GM21576 (cell line): Measurements from ENCODE around the gene NID2.

Experiments
- ATAC-seq: cut with Tn5 transposase; IDR thresholded peaks from one replicate; pipeline ENCODE4 v1.9.1; 2021; ENCODE audit warnings: mild to moderate bottlenecking, moderate library complexity; ENCODE audit not compliant: unreplicated experiment

Gene NID2

DNA sequence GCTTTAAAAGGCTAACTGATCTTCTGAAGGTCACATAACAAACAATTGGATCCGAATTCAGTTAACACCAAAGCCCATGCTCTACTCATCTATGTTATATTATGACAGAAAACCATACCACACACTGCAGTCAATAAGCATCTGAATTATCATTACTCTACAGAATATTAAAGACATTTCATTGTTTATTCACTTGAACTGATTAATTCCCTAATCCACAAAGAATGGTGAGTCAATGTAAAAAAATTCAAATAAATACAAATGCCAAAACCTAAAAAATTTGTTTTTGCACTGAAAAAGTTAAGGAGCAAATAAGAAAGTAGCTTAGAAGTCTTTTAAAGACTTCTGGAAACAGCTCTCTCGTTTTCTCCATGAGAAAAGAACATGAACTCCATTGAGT, 13.7 kb downstream of the NID2 start:
- no peak for ATAC-seq

DNA sequence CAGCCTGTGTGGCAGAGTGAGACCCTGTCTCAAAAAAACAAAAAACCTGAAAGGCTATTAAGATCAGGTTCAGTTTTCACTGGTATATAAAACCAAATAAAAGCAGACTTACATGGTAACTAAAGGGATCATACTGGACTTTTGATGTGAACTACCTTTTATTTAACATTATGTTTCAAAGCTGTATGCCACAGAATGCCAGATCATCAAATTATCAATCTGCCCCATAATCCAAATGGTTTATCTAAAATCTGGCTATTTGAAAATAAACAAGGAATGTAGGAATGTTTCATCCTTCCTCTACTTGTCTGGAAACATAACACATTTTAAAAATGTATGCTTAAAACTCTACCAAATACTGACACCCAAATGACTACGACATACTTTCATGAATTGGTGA, 14.2 kb downstream of the NID2 start:
- ATAC-seq, result no peak

DNA sequence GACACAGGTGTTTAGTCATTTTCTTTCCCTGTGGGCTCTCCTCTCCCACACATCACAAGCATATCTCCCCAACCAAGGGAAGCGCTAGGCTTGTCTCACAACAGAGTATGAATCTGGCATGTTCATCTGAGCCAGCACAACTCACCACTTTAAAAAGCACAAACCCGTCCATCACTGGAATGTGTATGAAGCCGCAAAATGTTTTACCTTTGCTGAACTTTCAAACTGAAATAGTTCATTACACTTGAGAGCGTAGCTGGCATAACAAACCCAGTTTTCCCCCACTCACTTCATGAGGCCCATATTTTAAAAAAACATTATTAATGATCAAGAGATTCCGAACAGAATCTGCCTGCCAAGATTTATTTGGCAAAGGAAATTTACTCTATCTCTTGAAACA, 15.8 kb downstream of the NID2 start:
- ATAC-seq, result no peak

DNA sequence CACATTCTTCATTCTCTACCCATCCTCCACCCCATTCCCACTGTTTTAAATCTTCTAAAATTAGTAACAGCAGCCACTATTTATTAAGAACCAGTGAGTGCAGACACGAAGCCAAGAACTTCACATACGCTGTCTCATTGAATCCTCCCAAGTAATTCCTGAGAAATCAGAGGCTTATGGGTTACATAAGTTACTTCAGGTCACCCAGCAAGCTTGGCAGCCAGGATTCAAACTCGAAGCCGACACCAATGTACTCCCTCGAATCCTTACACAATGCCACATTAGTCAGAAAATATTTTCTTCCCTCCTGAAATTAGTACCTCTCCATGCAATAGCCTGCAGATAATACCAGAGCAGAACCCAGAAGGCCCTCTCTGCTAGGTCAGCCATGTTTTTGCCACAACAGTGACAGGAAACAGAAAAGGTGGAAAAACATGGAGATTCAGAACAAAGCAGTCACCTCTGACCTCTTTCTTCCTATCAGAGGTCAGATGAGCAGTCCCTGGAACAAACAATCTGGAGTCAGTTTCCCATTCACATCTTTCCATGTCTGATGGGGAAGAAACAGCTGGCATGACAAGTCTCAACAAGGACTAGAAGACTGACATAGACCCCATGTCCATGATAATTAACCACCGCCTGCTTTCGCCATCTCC, 16.4 kb downstream of the NID2 start:
- ATAC-seq, result no peak

DNA sequence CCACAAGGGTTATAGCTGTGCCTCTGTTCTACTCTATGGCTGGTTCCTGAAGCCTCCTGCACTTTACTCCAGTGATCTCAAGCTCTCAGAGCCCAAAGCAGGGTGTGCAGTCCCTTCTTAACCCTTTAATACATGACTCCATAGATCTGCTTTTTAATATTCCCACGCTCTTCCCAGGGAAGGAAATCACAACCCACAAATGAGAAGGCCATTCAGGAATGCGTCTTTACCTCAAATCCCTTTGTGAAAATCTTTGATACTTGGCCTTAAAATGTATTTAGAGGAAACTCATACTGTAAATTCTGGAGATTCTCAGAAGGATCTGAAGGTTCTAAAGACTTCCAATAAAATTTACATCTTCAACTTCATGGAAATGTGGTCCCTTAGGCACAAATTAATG, 17.0 kb downstream of the NID2 start:
- no peak for ATAC-seq

DNA sequence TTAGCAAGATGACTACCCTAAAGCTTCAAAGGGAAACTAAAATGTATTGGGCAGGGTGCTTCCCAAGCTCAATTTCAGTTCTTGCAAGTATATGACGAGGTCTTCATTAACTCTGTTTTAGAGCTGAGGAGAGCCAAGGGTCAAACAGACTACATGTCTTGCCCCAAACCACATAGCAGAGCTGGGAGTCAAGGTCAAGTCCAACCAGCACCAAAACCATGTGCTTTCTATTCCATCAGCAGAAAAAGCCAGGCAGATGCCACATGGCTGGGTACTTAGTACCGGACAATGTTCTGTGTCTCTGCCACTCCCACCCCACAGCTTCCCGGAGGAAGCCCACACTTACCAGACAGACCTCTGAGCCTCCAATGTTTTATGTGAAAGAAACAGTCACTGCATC, 17.6 kb downstream of the NID2 start:
- ATAC-seq, result no peak

DNA sequence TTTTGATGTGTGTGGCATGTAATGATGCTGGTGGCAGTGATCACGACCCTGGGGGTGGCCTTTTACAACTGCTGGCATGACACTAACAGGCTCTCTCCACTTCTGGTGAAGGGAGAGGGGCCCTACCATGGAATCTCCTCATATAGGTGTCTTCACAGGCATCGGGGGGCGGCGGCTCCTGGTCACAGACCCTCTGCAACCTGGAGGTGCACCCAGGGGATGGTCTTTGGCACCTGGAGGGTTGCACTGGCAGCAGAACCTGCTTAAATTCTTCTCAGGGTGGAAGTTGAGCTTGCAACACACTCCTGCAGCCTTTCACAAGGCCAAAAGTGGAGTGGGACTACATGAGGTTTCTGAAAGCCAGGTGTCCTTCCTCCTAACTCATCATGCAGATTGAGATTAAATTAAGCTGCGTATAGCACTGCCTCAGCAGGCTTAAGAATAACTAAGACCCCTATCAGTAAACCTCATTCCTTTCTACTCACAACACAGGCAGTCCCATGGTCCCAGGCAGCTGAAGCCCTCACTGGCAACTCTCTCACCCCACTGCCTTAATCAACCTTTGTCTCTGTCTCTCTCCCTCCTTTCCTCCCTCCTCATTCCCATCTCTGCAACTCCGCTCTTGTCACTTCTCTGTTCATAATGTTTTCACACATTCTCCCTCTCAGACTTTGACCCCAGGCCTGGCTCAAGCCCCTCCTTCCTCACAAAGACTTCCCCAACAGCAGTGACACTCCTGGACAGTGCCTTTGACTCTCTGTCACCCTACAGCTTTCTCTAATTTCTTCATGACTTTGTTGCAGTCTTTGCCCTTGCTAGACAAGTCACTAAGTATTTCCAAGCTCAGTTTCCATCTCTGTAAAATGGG, 18.9 kb downstream of the NID2 start:
- ATAC-seq, result no peak

DNA sequence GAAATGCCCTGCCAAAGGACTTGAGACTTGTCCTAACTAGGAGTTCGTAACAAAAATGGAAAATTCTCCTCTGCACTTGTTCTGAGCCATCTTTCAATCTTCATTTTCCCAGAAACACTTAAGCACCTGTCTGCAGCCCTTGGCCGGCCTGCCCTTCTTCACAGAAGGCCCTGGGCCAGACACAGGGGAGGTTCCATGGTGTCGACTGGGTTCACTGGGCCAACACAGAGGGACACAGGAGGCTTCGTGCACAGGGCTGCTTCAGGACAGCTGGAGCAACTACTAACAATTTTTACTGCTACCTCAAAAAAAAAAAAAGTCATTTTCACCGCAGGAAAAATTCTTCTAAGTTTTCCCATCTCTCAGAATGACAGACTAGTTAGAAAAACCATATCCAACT, 19.6 kb downstream of the NID2 start:
- no peak for ATAC-seq

DNA sequence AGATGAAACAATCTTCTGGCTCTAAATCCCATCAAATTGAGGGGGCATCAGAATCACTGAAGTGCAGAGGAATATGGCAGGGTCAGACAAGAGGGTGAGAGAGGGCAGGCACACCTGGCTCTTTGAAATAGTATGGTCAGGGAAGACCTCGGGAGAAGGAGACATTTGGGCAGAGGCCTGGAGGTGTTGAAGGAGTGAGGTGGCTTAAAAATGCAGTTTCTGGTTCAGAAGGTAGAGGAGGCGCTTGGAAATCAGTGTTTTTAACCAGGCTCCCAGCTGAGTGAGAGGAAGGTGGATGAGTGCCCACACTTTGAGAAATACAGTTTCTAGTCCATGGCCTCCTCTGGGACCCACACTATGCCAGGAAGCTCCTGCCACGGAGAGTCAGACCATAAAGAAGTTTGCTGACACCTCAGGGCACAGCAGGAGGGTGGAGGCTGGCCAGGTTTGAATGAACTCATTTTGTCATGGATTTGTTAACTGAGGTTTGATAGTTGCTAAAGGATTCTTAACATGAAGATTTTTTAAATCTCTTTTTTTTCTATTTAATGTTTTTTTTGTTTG, 20.1 kb downstream of the NID2 start:
- no peak for ATAC-seq

DNA sequence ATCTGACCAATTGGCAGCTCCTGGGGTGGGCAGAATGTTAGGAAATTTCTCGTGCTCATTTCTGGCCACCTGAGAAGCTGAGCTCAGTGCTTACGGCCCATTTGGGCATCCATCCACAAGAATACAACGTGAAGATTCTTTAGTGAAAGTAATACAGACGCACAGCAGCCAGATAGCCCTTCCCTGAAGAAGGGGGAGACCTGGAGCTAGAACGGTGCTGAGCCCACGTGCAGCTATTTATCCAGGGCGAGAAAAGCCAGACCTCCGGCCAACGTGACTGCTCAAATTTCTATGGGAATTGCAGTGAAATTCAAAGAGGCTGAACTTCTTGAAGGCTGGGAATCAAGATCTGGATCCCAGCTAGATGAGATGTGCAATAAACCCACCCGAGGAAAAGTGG, 20.7 kb downstream of the NID2 start:
- no peak for ATAC-seq

DNA sequence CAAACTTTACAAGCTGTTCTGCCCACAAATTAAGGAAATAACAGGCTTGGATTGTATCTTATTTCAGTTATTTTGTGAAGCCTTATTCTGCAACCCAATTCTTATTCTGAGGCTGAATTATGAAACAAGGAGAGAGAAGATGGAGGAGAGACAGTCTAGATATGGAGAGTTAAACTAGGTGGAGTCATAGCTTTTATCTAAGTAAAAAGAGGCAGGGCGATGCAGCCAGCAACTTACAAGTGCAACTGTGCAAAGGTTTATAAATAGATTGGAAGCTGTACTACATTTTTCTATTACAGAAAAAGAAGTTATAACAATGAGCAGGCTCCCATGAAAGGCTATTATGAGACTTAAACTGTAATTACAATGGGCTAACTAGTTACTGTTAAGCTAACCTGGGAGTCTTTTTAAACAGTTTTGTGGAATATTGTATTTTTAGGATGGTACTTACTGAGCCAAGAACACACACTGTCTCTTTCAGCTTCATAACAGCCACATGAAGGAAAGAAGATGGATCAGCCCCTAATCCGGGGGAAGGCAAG, 22.4 kb downstream of the NID2 start:
- ATAC-seq, result no peak

DNA sequence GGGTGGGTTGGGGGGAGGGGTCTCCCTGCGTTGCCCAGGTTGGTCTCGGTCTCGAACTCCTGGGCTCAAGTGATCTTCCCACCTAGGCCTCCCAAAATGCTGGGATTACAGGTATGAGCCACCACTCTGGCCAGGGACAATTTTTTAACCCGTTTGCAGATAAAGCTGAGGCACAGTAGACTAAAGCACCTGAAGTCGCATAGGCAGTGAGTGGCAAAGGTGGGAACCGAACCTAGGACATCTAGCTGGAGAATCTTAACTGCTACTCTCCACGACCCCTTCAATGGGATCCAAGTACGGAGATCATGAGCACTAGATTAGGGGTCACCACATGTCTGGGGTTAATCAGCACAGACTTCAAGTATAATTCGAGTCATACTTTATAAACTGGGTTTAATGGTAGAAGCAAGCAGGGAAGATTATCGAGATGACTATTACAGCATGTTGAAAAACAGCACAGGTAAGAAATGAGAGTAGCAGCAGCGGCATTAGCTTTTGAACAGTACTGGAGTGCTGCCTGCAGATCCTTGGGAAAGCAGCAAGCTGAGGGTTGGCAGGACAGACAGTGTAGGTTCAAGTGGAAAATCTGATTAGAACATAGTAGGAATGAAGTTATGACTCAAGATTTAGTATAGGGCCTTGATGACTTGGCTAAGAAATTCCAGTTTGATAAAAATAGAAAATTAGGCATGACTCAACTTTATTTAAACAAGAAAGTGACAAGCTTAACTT, 23.9 kb downstream of the NID2 start:
- no peak for ATAC-seq

DNA sequence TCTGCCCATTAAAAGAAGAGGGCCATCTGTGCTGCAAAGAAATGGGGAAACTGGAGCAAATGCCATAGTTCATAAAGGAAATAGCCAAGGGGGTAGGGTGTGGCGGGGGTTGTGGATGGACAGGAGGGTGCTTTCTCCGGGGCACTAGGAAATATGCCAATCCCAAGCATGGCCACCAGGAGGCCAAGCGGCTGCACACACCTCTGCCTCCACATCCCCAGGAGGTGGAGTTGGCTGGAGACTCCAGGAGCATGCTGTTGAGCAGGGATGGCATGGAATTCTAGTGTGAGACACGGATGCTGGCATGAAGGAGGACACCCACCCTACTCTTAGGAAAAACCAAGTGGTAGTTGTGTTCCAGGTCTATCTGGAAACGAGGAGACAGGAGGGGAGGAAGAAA, 25.2 kb downstream of the NID2 start:
- no peak for ATAC-seq

DNA sequence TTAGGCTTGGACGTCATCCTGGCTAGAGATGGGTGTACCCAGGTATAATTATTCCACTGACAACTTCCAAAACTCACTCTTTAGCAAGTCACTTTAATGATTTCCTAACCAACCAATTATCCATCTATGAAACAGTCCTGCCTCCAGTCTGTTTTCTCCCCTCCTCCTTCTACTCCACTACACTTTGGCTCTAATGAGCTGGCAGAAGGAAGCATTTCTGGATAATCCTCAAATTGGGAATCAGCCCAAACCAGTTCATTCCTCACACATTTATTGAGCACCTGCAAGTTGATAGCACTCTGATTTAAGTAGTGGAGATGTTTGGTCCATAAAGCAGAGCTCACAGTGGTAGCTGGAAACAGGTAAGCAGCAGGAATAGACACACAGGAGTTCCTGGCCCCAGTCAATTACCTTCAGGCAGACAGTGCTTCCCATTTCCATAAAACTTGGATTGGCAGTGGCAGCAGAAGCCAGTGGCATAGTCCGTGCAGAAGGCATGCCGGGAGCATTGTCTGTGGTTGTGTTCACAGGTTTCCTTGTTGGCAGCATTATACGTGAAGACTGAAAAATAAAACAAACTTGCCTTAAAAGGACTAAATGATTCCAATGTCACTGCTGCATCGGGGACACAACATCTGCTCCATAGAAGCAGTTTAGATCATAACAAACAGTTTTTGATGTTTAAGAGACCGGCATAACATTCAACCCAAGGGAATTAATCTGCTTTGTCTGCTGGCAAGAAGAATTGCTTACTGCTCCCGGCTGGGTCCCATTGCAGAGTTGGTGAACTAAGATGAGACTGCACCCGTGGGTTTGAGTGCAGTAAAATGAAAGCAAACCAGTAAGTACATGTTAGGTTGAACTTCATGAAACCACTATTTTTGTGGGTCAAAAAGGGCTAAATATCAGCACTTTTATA, 26.2 kb downstream of the NID2 start:
- no peak for ATAC-seq

DNA sequence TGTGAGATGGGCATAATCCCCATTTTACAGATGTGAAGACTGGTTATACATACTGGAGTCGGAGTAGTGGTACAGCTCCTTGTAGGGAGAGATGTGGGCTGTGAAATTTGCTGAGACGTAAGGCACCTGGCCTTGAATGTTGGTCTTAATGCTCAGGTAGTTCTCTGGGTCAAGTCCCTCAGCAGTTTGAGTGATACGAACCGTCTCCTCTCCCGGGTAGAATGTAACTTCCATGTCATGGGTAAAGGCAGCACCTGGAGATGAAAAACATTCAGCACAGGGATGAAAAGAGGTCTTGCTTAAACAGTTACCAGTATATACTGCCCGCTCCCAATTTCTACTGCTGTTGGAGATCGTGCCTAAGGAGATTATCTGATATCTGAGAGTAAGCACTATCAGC, 28.3 kb downstream of the NID2 start:
- ATAC-seq, result no peak

DNA sequence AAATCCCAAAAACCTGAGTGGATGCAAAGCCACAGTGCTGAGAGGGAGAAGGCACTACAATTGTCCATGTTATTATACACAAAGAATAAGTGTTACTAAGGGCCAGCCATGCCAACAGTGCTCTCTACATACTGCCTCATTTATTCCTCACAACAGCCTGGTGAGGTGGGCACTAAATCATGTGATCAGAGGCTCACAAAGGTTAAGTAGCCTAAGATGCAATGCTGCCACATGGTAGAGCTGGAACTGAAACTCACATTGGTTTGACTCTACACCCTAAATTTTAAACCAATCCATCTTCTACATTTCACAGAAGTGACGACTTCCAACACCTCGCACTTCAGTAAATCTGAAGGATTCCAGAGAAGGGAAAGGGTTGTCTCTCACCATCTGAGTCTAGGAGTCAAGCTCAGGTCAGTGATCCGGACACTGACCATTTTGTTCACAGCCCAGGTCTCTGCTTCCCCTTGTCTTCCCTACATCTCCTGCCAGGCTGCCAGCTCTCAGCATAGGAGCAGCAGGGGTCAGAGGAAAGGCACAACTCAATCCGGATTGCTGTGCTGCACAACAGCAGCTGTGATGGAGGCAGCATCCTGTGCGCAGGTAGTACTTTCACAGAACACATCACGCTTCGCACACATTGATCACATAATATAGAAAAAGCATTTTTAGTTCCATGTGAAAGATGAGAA, 29.6 kb downstream of the NID2 start:
- no peak for ATAC-seq

DNA sequence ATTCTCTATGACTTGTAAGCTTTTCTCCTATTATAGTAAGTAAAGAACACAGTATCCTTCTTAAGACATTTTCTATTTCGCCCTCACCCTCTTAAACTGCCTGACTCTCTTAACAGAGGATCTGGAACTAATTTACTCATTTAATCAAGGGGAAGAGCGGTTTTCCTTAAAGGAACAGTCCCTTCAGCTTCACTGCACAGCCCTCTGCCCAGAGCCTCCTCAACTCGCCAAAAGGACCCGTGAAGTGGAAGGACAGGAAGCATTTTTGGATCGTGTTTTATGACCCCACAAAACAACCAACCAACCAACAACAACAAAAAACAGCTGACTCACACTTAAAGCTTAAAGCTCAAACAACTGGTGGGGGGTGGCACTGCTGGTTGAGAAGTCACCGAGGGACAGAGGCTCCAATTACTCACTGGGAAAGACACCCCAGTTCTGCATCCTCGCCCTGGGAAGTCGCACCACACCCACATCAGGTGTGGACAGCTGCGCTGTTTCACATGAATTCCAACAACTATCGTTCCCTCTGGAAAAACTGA, 35.7 kb downstream of the NID2 start:
- ATAC-seq, result no peak

DNA sequence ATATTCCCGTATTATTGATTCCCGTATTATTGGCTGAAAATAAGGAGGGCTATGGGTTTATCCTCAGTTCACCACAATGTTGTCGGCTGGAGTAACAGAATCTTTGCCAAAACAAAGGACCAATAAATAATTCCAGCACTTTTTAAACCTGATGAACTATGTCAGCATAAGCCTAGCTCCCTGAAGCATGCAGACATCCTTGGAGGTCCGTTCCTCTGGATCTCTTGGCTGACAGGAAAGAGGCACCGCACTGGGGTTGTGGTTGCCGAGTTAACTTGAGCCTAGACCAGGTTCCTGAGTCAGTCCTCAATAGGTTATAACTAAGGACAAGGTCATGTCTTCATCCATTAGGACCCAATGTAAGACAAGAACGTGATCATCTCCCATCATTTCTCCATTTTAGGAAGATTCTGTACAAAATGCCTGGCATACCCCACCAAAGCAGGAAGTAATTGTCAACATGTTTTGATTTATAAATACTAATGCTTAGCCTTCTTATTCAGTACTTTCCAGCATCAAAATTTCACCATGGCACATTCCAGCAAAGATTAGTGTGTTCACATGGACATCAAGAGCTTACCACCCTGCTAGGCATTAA, 36.6 kb downstream of the NID2 start:
- no peak for ATAC-seq

DNA sequence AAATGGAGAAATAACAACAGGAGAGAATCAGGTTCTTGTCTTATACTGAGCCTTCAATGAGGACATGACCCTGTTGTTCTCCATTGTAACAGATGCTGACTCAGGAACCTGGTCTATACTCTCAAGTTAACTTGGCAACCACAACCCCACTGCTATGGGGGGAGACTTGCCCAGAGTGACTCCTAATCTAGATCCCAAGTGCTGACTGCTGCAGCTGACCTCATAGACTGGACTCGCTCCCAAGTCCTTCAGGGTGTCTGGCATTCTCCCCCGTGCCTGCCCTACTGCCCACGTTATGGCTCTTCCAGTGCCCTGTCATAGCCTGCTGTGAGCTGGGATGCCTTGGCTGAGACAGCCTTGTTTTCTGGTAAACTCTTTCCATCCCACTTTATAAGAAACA, 37.1 kb downstream of the NID2 start:
- no peak for ATAC-seq
